A673 (cell line): ENCODE measurements around the gene ENO3. TPM values are rescaled to one million over a fixed set of nuclear protein-coding genes. Genes with fewer than 3 reads are reported as not detected.
A peak's percentile ranks its signal among the peaks of the same experiment; 100 is the strongest.

Source experiments
- BruUV-seq: library from RNA; stranded (reverse); fragments of 400-500 nt; replicated peaks from 2 replicates; lab custom pipeline; 2021; lab: Mats Ljungman, UMichigan
- CTCF ChIA-PET: fragments of 300-600 bp; sonication (Branson Sonifier 250); formaldehyde crosslinking; loops from one replicate; lab custom pipeline; 2022; ENCODE audit warnings: antibody characterized with exemption; lab: Charles Lee
- POLR2A ChIA-PET: fragments of 300-600 bp; sonication (Branson Sonifier 250); formaldehyde crosslinking; loops from one replicate; lab custom pipeline; 2022; ENCODE audit warnings: antibody characterized with exemption; ENCODE audit not compliant: low non-redundant PET; lab: Charles Lee
- DNase-seq: peaks from one replicate; pipeline ENCODE4 v3.0.0-alpha.2; 2015; ENCODE audit warnings: low spot score
- H3K27ac ChIP-seq: fragments of 200-600 bp; sonication (generic); 2 replicates; pipeline ENCODE4 v1.5.1; 2016; ENCODE audit warnings: mixed run types, low read depth, mild to moderate bottlenecking, mixed read lengths, antibody characterized with exemption, low read length; ENCODE audit not compliant: poor library complexity, severe bottlenecking
- H3K27me3 ChIP-seq: fragments of 200-600 bp; sonication (generic); replicated peaks from 2 replicates; pipeline ENCODE4 v1.6.1; 2017; ENCODE audit warnings: mixed run types, low read depth, mild to moderate bottlenecking, mixed read lengths, antibody characterized with exemption, low read length; ENCODE audit not compliant: insufficient read depth, poor library complexity
- H3K36me3 ChIP-seq: fragments of 200-600 bp; sonication (generic); 2 replicates; pipeline ENCODE4 v1.6.1; 2016; ENCODE audit warnings: mixed run types, mild to moderate bottlenecking, mixed read lengths, antibody characterized with exemption, low read length; ENCODE audit not compliant: insufficient read depth, poor library complexity, severe bottlenecking
- H3K4me1 ChIP-seq: fragments of 200-600 bp; sonication (generic); 2 replicates; pipeline ENCODE4 v1.6.1; 2017; ENCODE audit warnings: mixed run types, mild to moderate bottlenecking, mixed read lengths, antibody characterized with exemption, low read length; ENCODE audit not compliant: insufficient read depth, poor library complexity, severe bottlenecking
- H3K4me3 ChIP-seq: fragments of 200-600 bp; sonication (generic); 2 replicates; pipeline ENCODE4 v1.5.1; 2016; ENCODE audit warnings: low read depth, mixed run types, mild to moderate bottlenecking, mixed read lengths, low read length; ENCODE audit not compliant: poor library complexity, severe bottlenecking
- H3K9me3 ChIP-seq: fragments of 200-600 bp; sonication (generic); 2 replicates; pipeline ENCODE4 v1.6.1; 2016; ENCODE audit warnings: mixed run types, low read depth, mild to moderate bottlenecking, mixed read lengths, antibody characterized with exemption, low read length; ENCODE audit not compliant: poor library complexity, severe bottlenecking
- EZH2 ChIP-seq: fragments of 200-600 bp; sonication (generic); IDR thresholded peaks from 2 replicates; pipeline ENCODE4 v1.6.1; 2017; ENCODE audit warnings: borderline replicate concordance, low read depth, mild to moderate bottlenecking, mixed read lengths, antibody characterized with exemption, low read length; ENCODE audit not compliant: poor library complexity, severe bottlenecking
- intact Hi-C: fragments of 100-400 bp; cut with micrococcal nuclease; formaldehyde crosslinking; loops from one replicate; pipeline ENCODE4 v1.10.0; 2022; ENCODE audit not compliant: unreplicated experiment
- total RNA-seq: library from RNA; stranded (reverse); gene quantifications from 2 replicates; pipeline ENCODE4 v1.2.3, GENCODE V29; 2021
- TF ChIP-seq, protein P1 (sequence below): fragments of 300-800, 200-600 bp; sonication (generic); conservative IDR thresholded peaks from 2 replicates; pipeline ENCODE4 v1.5.1; 2017; ENCODE audit warnings: low read depth, mild to moderate bottlenecking, antibody characterized with exemption, low read length, moderate library complexity, mixed read lengths

ENO3 gene
- total RNA-seq, 1 experiment from 2014 or later, result 12.3 TPM

DNA sequence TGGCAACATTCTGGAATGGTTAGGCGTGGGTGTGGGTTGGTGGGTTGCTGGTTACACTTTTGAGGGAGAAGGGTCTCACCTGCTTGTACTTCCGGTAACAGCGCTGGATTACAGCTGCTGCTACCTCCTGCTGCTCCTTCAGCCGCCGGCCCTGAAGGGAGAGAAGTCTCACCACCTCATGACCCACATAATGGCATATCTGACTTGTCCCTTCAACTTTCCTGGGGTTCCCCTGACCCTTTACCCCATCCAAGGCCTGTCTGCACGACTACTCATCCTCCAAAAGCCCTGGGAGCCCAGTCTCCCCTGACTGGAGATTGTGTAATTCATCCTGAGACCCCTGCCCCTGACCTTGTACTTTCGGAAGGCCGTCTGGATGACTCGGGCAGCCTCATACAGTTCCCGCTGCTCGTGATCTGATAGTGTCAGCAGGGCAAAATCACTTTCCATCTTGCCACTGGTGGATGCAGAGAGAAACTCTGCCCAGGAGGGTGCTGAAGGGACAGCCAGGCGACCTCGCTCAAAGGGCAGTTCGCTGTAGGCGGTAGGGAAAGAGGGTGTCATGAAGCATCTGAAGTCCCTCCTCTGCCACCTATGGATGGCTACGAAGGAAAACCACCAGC lies 18.7 kb downstream of the ENO3 start:
- ChIA-PET CTCF (no interaction called here), POLR2A (no interaction called here)
- Histone ChIP-seq H3K4me1 (peaks cover 17% of the 10 kb centered on the region), H3K27me3 (no peaks in the 10 kb centered on the region), H3K9me3 (no peaks in the 10 kb centered on the region), H3K36me3 (peaks cover 12% of the 10 kb centered on the region), H3K4me3 (peak overlapping the region; percentile 59), H3K27ac (peak overlapping the region; percentile 94)
- intact Hi-C loops, result no loop called here
- TF ChIP-seq, protein P1, sequence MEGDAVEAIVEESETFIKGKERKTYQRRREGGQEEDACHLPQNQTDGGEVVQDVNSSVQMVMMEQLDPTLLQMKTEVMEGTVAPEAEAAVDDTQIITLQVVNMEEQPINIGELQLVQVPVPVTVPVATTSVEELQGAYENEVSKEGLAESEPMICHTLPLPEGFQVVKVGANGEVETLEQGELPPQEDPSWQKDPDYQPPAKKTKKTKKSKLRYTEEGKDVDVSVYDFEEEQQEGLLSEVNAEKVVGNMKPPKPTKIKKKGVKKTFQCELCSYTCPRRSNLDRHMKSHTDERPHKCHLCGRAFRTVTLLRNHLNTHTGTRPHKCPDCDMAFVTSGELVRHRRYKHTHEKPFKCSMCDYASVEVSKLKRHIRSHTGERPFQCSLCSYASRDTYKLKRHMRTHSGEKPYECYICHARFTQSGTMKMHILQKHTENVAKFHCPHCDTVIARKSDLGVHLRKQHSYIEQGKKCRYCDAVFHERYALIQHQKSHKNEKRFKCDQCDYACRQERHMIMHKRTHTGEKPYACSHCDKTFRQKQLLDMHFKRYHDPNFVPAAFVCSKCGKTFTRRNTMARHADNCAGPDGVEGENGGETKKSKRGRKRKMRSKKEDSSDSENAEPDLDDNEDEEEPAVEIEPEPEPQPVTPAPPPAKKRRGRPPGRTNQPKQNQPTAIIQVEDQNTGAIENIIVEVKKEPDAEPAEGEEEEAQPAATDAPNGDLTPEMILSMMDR, result no peak
- TF ChIP-seq EZH2, result no peak
- DNase-seq, result no peak
- no TSS peak for BruUV-seq

DNA sequence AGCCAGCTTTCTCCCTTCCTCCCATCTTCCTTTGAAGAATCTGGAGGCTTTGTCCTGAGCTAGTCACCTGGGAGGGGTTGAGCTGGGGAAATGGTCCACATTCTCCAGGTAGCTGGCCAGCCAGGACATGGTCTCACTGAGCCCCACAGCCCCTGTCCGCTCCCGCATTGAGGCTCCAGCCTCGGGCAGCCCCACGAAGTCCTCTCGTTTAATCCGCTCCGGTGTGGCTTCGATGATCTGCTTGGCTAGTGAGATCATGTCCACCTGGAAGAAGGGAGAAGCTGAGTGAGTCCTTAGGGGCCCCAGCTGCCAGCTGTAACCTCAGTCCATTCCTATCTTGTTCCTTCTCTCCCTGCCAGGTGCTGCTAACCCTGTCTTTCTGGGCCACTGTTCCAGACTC lies 19.4 kb downstream of the ENO3 start:
- Histone ChIP-seq H3K4me1 (peaks cover 17% of the 10 kb centered on the region), H3K4me3 (no peak overlapping the region), H3K9me3 (no peaks in the 10 kb centered on the region), H3K36me3 (peaks cover 9% of the 10 kb centered on the region), H3K27me3 (no peaks in the 10 kb centered on the region), H3K27ac (peak overlapping the region; percentile 21)
- DNase-seq, result no peak
- POLR2A ChIA-PET, result no interaction called here
- no TSS peak for BruUV-seq
- intact Hi-C loops, result no loop called here
- TF ChIP-seq, protein P1, result no peak
- no peak for TF ChIP-seq EZH2
- CTCF ChIA-PET, result no interaction called here

DNA sequence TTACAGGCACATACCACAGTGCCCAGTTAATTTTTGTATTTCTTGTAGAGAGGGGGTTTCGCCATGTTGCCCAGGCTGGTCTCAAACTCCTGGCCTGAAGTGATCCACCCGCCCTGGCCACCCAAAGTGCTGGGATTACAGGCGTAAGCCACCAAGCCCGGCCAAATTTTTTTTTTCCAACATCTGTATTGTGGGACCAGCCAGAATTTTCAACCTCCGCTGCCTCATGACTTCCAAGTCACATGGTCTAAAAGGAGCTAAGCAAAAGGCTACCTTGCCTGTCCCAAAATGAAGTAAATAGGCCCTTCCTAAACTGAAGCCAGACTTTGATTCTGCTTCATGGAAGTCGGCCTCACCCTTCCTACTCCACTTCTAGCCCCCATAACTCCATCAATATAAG lies 20.9 kb downstream of the ENO3 start:
- no TSS peak for BruUV-seq
- intact Hi-C loops, result no loop called here
- no peak for DNase-seq
- H3K27me3 ChIP-seq, result no peaks in the 10 kb centered on the region
- H3K36me3 ChIP-seq, result no peaks in the 10 kb centered on the region
- H3K9me3 ChIP-seq, result no peaks in the 10 kb centered on the region
- ChIA-PET POLR2A (no interaction called here), CTCF (no interaction called here)
- H3K27ac ChIP-seq, result no peak overlapping the region
- no peak overlapping the region for H3K4me3 ChIP-seq
- peaks cover 11% of the 10 kb centered on the region for H3K4me1 ChIP-seq
- TF ChIP-seq EZH2, result no peak
- TF ChIP-seq, protein P1, result no peak
